B cell (primary cell): ENCODE measurements around the gene COL16A1. TPM values are rescaled to one million over a fixed set of nuclear protein-coding genes. Genes with fewer than 3 reads are reported as not detected.

Experiments used
- ATAC-seq: fragments of 200-7000 bp; cut with Tn5 transposase; one replicate; pipeline ENCODE4 v1.10.0; 2021; ENCODE audit warnings: low read depth, mild to moderate bottlenecking, moderate number of reproducible peaks, moderate library complexity
- CTCF ChIA-PET: fragments of 350-600 bp; sonication (Branson Sonifier 250); formaldehyde crosslinking; loops from one replicate; lab custom pipeline; 2021; ENCODE audit warnings: antibody characterized with exemption, inconsistent platforms; lab: Charles Lee
- POLR2A ChIA-PET: fragments of 350-600 bp; sonication (Branson Sonifier 250); formaldehyde crosslinking; loops from one replicate; lab custom pipeline; 2021; ENCODE audit warnings: antibody characterized with exemption; lab: Charles Lee
- DNase-seq: peaks from one replicate; pipeline ENCODE4 v3.0.0; 2013
- H2AFZ ChIP-seq: 2 replicates; pipeline ENCODE4 v1.6.1; 2012; ENCODE audit warnings: mild to moderate bottlenecking, low read depth, low read length; ENCODE audit not compliant: insufficient read depth, poor library complexity, severe bottlenecking
- H3K27ac ChIP-seq, 2 donors: 1 replicate in 1 of 2; 2 replicates in 1 of 2; pipeline ENCODE4 v1.5.1; 2012 to 2013; ENCODE audit warnings: low read length in 2 of 2, mild to moderate bottlenecking in 2 of 2, moderate library complexity in 1 of 2
- H3K27me3 ChIP-seq, 4 experiments: fragments of 200-600 bp in 1 of 4; sonication (generic) in 1 of 4; replicated peaks in 1 of 4; 1 replicate in 2 of 4; 2 replicates in 2 of 4; pipeline versions ENCODE4 v1.6.1 to v1.7.0; 2013 to 2016; ENCODE audit warnings: low read length in 3 of 4, mild to moderate bottlenecking in 2 of 4, mixed read lengths in 1 of 4, moderate library complexity in 1 of 4; ENCODE audit not compliant: insufficient read depth in 4 of 4, control insufficient read depth in 3 of 4; ENCODE audit errors: control extremely low read depth in 1 of 4
- H3K36me3 ChIP-seq, 2 experiments: replicated peaks in 1 of 2; 1 replicate in 1 of 2; 2 replicates in 1 of 2; pipeline versions ENCODE4 v1.6.1 to v1.7.1; 2013; ENCODE audit warnings: low read length in 1 of 2; ENCODE audit not compliant: insufficient read depth in 2 of 2, control insufficient read depth in 1 of 2; ENCODE audit errors: control extremely low read depth in 1 of 2, extremely low read depth in 1 of 2
- H3K4me1 ChIP-seq, 2 donors: fragments of 200-600 bp in 1 of 2; sonication (generic) in 1 of 2; 1 replicate in 1 of 2; 2 replicates in 1 of 2; pipeline versions ENCODE4 v1.5.1 to v1.6.1; 2013 to 2017; ENCODE audit warnings: low read length in 2 of 2; ENCODE audit not compliant: control insufficient read depth in 2 of 2, insufficient read depth in 2 of 2
- H3K4me2 ChIP-seq: replicated peaks from 2 replicates; pipeline ENCODE3; 2012; ENCODE audit warnings: mild to moderate bottlenecking, low read depth, low read length; ENCODE audit not compliant: poor library complexity, severe bottlenecking
- H3K4me3 ChIP-seq, 5 experiments: fragments of 200-600 bp in 1 of 5; sonication (generic) in 1 of 5; 1 replicate in 3 of 5; 2 replicates in 2 of 5; pipeline versions ENCODE4 v1.5.1 to v1.7.0; 2011 to 2016; ENCODE audit warnings: low read length in 4 of 5, mild to moderate bottlenecking in 4 of 5, low read depth in 2 of 5, control low read depth in 1 of 5, moderate library complexity in 1 of 5; ENCODE audit not compliant: insufficient read depth in 1 of 5; ENCODE audit errors: control extremely low read depth in 1 of 5, extremely low read depth in 1 of 5
- H3K79me2 ChIP-seq: fragments of 200-600 bp; sonication (generic); one replicate; pipeline ENCODE4 v1.6.0; 2016; ENCODE audit warnings: low read length; ENCODE audit not compliant: control insufficient read depth, insufficient read depth
- H3K9ac ChIP-seq: fragments of 200-600 bp; sonication (generic); 2 replicates; pipeline ENCODE4 v1.6.1; 2017; ENCODE audit warnings: mild to moderate bottlenecking, low read length, moderate library complexity
- H3K9me3 ChIP-seq, 3 donors: one replicate each; pipeline versions ENCODE4 v1.6.1 to v1.7.1; 2013; ENCODE audit warnings: low read length in 2 of 3; ENCODE audit not compliant: control insufficient read depth in 2 of 3, insufficient read depth in 1 of 3; ENCODE audit errors: control extremely low read depth in 1 of 3
- H4K20me1 ChIP-seq: 2 replicates; pipeline ENCODE4 v1.6.0; 2012; ENCODE audit warnings: mild to moderate bottlenecking, low read length; ENCODE audit not compliant: insufficient read depth, control insufficient read depth, poor library complexity, severe bottlenecking
- H3K27ac Mint-ChIP-seq: one replicate; pipeline ENCODE4 v1.8.0; 2021; ENCODE audit warnings: mixed read lengths
- H3K27me3 Mint-ChIP-seq: one replicate; pipeline ENCODE4 v1.8.0; 2021; ENCODE audit warnings: mixed read lengths
- H3K4me1 Mint-ChIP-seq: one replicate; pipeline ENCODE4 v1.8.0; 2021; ENCODE audit warnings: mixed read lengths
- H3K4me3 Mint-ChIP-seq: one replicate; pipeline ENCODE4 v1.8.0; 2021; ENCODE audit warnings: mixed read lengths
- H3K9me3 Mint-ChIP-seq: one replicate; pipeline ENCODE4 v1.8.0; 2022; ENCODE audit warnings: mixed read lengths; ENCODE audit not compliant: insufficient read depth
- EZH2 ChIP-seq: IDR thresholded peaks from 2 replicates; pipeline ENCODE4 v1.6.1; 2012; ENCODE audit warnings: borderline replicate concordance, low read depth, mild to moderate bottlenecking, moderate library complexity, low read length; ENCODE audit not compliant: insufficient read depth, poor library complexity, severe bottlenecking
- WGBS: methylation state at CpG from one replicate; pipeline ENCODE4 v1.1.5; 2013; ENCODE audit warnings: missing lambda C conversion rate; ENCODE audit not compliant: insufficient coverage; 5-methylcytosine and 5-hydroxymethylcytosine counted together
- intact Hi-C: fragments of 100-400 bp; cut with micrococcal nuclease; formaldehyde crosslinking; loops from one replicate; pipeline ENCODE4 v1.10.0; 2022
- polyA plus RNA-seq: library from polyadenylated mRNA; depleted of rRNA; stranded (reverse); fragments of >200 nt; gene quantifications from 2 replicates; pipeline ENCODE4 v1.2.3, GENCODE V29; 2012
- total RNA-seq, 2 donors: library from RNA; stranded (reverse); fragments of 120-200 nt in 1 of 2; gene quantifications; 1 replicate in 1 of 2; 2 replicates in 1 of 2; pipeline versions ENCODE4 v1.2.3 to v1.2.4, GENCODE V29; 2013 to 2022
- TF ChIP-seq, protein P1 (sequence below): fragments of 200-600 bp; IDR thresholded peaks from one replicate; pipeline ENCODE4 v1.8.0; 2022; ENCODE audit warnings: antibody characterized with exemption, mild to moderate bottlenecking

COL16A1 gene
- total and polyA plus RNA-seq, 2 donors (not counting 1 experiment from before 2014, with no cell fraction given): 0.07 TPM; not detected in 1

DNA sequence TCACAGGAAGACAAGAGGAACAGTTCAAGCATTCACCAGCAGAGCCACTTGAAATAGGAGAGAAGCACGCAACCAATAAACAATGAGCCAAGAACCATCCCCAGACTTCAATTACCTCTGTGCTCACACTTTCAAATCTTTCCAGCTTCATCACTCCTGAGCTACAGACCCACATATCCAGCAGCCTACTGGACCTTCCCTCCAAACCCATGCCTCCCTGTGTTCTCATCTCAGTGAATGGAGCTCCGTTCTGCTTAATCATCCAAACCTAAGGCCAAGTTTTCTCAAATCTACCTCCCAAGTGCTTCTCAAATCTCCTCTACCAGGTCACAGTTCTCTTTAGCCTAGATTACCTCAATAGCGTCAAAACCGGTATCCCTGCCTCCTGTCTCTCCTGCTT, 62.9 kb downstream of the COL16A1 start:
- Histone ChIP-seq H3K4me3 (no peak overlapping the region), H3K4me2 (no peak overlapping the region), H3K79me2 (peaks cover 87% of the 10 kb centered on the region), H3K27ac (no peak overlapping the region), H2AFZ (no peak overlapping the region), H3K9ac (no peak overlapping the region), H3K4me1 (peaks cover 17 to 18% of the 10 kb centered on the region in 2 donors), H3K36me3 (peaks cover 0 to 5% of the 10 kb centered on the region in 2 experiments), H3K9me3 (no peaks in the 10 kb centered on the region), H4K20me1 (peaks cover 53% of the 10 kb centered on the region), H3K27me3 (no peaks in the 10 kb centered on the region)
- no peaks in the 10 kb centered on the region for H3K9me3 Mint-ChIP-seq
- ChIA-PET CTCF (interaction anchor here (1.4 kb wide), 1 partner anchor 76 kb away, joined by 4 read pairs; no protein-coding TSS in a partner anchor), POLR2A (no interaction called here)
- H3K4me3 Mint-ChIP-seq: no peak overlapping the region
- WGBS: 100% methylated on average over 4 of the region's 4 CpGs
- DNase-seq (no peak), ATAC-seq (no peak)
- intact Hi-C loops: loop anchor here (10.0 kb wide), 4 partner anchors 294 to 1174 kb away; partner anchors contain the start of genes PTP4A2, S100PBP and YARS1
- no peak for TF ChIP-seq EZH2
- TF ChIP-seq, protein P1, sequence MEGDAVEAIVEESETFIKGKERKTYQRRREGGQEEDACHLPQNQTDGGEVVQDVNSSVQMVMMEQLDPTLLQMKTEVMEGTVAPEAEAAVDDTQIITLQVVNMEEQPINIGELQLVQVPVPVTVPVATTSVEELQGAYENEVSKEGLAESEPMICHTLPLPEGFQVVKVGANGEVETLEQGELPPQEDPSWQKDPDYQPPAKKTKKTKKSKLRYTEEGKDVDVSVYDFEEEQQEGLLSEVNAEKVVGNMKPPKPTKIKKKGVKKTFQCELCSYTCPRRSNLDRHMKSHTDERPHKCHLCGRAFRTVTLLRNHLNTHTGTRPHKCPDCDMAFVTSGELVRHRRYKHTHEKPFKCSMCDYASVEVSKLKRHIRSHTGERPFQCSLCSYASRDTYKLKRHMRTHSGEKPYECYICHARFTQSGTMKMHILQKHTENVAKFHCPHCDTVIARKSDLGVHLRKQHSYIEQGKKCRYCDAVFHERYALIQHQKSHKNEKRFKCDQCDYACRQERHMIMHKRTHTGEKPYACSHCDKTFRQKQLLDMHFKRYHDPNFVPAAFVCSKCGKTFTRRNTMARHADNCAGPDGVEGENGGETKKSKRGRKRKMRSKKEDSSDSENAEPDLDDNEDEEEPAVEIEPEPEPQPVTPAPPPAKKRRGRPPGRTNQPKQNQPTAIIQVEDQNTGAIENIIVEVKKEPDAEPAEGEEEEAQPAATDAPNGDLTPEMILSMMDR: no peak
- H3K27ac Mint-ChIP-seq: no peak overlapping the region
- H3K4me1 Mint-ChIP-seq: peaks cover 33% of the 10 kb centered on the region
- H3K27me3 Mint-ChIP-seq: no peaks in the 10 kb centered on the region

DNA sequence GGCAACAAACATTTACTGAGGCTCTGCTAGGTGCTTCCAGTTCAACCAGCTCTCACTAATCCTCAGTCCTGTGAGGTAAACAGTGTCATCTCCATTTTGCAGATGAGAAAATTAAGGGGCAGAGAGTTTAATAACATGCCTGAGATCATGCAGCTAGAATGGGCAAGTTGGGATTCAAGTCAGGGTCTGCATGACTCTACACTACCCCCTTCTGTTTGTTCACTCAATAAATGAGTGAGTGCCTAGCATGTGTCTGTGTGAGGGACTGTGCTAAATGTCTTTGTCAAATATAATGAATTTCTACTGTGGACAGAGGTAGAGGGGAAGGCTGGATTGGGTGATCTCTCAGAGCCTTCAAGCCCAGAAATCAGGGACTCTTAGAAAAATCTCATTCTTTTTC, 63.6 kb downstream of the COL16A1 start:
- ATAC-seq (no peak), DNase-seq (no peak)
- intact Hi-C loops: loop anchor here (10.0 kb wide), 4 partner anchors 295 to 1175 kb away; partner anchors contain the start of genes PTP4A2, S100PBP and YARS1
- H3K36me3 ChIP-seq: peaks cover 0 to 6% of the 10 kb centered on the region in 2 experiments
- peaks cover 11% of the 10 kb centered on the region in 2 donors for H3K4me1 ChIP-seq
- H3K79me2 ChIP-seq: peaks cover 95% of the 10 kb centered on the region
- Mint-ChIP-seq H3K27me3 (no peaks in the 10 kb centered on the region), H3K27ac (no peak overlapping the region), H3K4me1 (peaks cover 25% of the 10 kb centered on the region), H3K9me3 (no peaks in the 10 kb centered on the region), H3K4me3 (no peak overlapping the region)
- ChIA-PET POLR2A (no interaction called here), CTCF (interaction anchor here (1.4 kb wide), 1 partner anchor 75 kb away, joined by 4 read pairs; no protein-coding TSS in a partner anchor)
- no peak for TF ChIP-seq EZH2
- TF ChIP-seq, protein P1: no peak
- no peak overlapping the region for H3K4me2 ChIP-seq
- no peaks in the 10 kb centered on the region for H3K27me3 ChIP-seq
- H4K20me1 ChIP-seq: peaks cover 60% of the 10 kb centered on the region
- no peak overlapping the region for H3K4me3 ChIP-seq
- no peak overlapping the region for H3K27ac ChIP-seq
- H3K9me3 ChIP-seq: no peaks in the 10 kb centered on the region
- no peak overlapping the region for H2AFZ ChIP-seq
- H3K9ac ChIP-seq: no peak overlapping the region
